NOMO-1 treated with dmso at 0.1 percent for 144 hours (cell line): ENCODE data around the gene ZSCAN16.
A peak's percentile ranks its signal among the peaks of the same experiment; 100 is the strongest.
"Not testable (repeated sequence)": the region's sequence is repeated elsewhere in the genome, so short reads cannot be mapped to it uniquely, and the experiment has no call there.

ENCODE experiments used
- DNase-seq: peaks from one replicate; lab custom pipeline; 2025; ENCODE audit not compliant: unreplicated experiment; lab: John Stamatoyannopoulos, UW

ZSCAN16 gene

DNA sequence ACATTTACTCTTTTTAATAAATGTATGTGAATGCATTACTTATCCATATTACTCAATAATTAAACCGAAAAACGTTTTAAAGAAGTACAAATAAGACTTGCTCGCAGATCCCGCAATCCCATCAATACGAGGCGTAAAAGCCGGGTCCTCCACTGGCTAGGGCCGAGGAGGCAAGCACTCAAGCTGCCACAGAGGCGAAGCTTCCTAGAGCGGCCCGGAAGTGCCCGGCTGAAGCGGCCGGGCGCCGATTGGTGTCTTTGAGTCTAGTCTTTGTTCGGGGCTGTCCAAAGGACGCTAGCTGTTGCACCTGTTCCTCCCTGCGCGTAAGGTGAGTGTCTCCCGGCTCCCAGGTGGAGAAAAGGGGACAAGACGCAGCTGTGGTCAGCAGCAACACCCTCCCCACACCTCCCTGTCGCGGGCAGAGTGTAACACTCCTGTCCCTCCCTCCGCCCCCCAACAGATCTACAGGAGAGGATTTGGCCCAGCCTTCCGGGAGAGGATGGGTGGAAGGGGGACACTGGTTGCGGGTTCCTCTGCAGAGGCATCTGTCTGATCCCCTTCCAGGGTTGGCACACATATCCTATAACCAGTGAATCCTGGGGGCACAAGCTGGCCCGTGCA, at the start of gene ZSCAN16:
Gene ZSCAN16 (plus strand): TSS at position 260 of the 621 bp plus-strand sequence. CDS start 835 bp downstream, outside the sequence.
- DNase-seq, result peak; percentile 73

DNA sequence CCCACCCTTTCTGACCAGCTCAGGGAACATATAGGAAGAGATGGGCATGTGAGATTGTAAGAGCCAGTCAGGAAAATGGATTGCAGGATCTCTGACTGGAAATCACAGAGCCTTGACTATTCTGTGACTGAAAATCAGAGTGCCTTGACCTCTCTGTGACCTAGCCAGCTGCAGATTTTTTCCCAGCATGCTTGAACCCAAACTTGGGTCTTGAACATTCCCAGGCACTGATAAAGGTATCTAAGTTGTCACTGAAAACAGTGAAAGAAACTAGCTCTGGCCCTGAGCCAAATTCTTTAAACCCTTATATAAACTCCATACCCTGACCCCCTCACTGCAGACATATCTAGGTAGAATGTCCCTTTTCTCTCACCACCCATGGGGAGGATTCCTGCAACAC, 46.4 kb upstream of the ZSCAN16 start:
- DNase-seq, result no peak

DNA sequence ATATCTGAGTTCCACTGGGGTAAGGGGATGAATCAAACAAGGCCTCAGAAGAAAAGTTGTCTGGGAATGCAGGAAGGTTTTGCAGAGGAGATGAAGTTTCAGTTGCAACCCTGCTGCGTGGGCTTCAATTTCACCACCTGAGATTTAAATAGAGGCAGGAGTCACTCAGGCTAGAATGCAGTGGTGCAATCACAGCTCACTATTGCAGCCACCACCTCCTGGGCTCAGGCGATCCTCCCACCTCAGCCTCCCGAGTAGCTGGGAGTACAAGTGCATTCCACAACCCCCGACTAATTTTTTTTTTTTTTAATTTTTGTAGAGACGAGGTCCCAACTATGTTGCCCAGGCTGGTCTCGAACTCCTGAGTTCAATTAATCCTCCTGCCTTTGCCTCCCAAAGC, 45.6 kb upstream of the ZSCAN16 start:
- DNase-seq, result no peak

DNA sequence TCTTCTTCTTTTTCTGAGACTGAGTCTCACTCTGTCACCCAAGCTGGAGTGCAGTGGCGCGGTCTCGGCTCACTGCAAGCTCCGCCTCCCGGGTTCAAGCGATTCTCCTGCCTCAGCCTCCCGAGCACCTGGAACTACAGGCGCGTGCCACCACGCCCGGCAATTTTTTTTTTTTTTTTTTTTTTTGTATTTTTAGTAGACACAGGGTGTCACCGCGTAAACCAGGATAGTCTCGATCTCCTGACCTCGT, 44.1 kb upstream of the ZSCAN16 start, which contains the start of gene ZNF165:
Gene ZNF165 (plus strand): TSS at position 188 of the 250 bp plus-strand sequence. CDS start 4,913 bp downstream, outside the sequence.
- DNase-seq, result not testable (repeated sequence)

DNA sequence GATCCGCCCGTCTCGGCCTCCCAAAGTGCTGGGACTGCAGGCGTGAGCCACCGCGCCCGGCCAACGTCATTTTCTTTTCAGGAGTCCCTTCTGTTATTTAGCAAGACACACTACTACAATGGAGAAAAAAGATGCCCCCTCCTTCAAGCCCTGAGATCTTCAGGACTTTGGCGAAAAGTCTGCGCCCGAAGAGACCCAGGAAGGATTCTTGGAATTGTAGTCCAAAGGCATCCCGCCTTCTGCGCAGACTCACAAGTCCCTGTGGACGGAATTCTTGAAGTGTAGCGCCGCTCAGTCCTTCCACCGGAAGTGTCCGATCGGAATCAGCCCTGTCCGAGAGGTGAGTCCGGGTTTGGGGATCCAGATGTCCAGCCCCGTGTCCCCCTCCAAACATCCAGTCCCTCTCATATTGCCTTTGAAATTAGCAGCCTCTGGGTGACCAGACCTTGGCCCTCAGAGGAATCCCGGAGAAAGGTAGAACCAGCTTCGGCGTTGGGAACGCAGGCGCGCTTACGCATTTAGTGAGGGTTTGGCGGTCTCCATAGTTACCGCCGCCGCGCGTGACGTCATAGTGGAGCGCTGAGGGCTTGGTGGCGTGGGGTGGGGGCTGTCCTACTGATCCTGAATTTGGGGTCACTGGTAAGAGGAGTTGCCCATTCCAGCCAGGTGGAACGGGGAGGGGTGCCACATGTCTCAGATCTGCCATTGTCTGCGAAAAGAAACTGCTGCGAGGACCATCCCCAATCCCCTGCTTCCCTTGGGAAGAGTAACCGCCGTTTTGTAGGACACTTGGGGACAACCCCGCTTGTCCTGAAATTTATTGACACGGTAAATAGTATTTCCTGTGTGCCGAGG, 43.6 kb upstream of the ZSCAN16 start:
- peak; percentile 82 for DNase-seq

DNA sequence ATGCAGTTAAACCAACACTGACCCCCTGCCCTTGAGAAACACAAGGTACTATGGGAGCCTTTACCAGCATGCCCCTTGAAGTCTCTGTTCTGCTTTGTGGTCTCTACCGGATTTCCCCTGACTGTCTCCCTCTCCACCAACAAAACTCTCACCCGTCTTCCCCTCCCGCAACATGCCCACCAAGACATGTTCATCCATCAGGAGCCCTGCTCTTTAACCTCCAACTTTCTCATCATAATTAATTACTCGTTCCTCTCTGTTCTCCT, 43.0 kb upstream of the ZSCAN16 start:
- DNase-seq, result no peak

DNA sequence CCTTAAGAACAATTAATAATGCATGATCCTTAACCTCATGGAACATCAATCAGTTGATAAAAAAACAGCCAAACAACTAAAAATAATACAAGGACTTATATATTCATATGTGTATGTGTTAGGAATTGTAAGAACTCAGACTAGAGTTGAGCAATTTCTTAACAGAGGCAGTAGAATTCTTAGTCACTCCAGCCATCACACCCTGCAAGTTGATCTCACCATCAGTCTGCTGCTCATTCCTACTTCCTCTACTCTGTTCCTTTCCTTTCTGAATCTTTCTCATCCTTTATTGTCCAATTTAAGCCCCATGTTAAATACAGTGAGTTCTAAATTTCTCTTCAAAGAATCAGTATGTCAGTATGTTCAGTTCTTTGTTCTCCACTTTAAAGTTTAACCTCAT, 41.5 kb upstream of the ZSCAN16 start:
- DNase-seq, result no peak

DNA sequence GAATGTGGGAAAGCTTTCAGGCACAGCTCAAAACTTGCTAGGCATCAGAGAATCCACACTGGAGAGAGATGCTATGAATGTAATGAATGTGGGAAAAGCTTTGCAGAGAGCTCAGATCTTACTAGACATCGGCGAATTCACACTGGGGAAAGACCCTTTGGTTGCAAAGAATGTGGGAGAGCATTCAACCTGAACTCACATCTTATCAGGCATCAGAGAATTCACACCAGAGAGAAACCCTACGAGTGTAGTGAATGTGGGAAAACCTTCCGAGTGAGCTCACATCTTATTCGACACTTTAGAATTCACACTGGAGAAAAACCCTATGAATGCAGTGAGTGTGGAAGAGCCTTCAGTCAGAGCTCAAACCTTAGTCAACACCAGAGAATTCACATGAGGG, 35.4 kb upstream of the ZSCAN16 start:
- DNase-seq, result no peak

DNA sequence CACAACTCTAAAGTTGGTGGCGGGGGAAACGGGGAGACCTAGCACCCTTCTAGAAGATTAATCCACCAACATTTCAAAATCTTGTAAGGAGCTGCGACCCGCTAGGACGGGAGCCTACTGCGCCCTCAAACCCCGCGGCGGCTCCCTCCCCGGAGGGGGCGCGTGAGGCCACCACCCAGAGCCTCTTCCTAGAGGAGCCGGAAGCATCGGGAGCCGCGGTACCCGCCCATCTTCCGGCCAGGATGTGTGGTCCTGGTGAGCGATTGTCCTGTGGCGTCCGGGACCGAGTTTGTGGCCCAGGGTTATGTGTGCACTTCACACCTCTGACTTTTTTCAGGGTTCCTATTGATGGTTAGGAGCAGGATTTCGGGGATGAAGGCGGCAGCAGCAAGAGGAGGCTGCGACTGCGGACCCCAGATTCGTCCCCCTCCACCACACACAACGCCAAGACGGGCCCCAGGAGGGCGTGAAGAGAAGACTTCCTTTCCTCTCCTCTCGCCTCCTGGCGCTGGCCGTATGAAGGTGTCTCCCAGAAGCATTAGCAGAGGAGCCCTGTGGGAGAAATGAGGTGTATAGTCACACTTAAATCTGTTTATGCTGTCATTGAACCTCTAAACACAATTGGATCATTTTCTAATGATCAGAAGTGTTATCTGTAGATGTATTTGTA, 33.4 kb upstream of the ZSCAN16 start:
- no peak for DNase-seq

DNA sequence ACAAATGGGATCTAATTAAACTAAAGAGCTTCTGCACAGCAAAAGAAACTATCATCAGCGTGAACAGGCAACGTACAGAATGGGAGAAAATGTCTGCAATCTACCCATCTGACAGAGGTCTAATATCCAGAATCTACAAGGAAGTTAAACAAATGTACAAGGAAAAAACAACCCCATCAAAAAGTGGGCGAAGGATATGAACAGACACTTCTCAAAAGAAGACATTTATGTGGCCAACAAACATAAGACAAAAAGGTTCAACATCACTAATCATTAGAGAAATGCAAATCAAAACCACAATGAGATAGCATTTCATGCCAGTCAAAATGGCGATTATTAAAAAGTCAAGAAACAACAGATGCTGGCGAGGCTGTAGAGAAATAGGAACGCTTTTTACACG, 22.2 kb upstream of the ZSCAN16 start:
- not testable (repeated sequence) for DNase-seq

DNA sequence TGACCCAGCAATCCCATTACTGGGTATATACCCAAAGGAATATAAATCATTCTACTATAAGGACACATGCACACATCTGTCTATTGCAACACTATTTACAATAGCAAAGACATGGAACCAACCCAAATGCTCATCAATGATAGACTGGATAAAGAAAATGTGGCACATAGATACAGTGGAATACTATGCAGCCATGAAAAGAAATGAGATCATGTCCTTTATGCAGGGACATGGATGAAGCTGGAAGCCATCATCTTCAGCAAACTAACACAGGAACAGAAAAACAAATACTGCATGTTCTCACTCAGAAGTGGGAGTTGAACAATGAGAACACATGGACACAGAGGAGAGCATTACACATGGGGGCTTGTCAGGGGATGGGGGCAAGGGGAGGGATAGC, 21.7 kb upstream of the ZSCAN16 start:
- not testable (repeated sequence) for DNase-seq

DNA sequence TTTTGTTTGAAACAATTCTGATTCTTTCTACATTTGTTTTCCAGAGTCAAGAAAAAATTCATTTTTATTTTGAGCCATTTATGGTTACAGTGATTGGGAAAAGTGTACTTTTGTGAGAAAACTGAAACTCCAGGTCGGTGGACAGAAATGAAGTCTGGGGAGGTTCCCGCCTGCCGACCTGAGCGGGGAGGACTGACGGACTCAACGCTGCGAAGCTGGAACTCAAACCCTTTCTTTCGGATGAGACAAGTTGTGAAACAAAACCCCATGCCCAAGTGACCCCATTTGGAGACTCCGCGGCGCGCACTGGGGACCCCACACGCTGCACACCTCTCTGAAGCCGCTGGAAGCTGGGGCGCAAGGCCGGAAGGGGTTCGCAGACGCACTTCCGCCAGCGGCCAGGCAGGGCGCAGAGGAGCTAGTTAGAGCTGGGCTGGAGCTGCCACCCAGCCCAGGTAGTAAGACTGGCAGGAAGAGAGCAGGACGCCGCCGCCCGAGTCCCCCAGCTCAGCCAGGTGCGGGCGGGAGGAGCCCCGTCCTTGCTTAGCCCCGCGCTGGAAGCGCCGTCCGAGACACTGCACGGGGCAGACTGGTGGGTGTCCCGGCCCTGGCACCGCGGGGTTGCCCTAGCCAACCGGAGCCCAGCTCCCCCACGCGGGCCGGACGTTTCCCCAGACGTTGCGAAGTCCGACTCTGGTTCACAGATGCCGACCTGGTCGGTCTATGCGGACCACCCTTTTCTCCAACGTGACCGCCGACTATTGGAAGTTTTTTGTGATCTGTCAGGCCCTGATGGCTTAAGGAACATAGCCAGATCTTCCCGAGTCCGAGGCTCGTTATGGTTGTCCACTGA, 19.8 kb upstream of the ZSCAN16 start:
- peak; percentile 87 for DNase-seq

DNA sequence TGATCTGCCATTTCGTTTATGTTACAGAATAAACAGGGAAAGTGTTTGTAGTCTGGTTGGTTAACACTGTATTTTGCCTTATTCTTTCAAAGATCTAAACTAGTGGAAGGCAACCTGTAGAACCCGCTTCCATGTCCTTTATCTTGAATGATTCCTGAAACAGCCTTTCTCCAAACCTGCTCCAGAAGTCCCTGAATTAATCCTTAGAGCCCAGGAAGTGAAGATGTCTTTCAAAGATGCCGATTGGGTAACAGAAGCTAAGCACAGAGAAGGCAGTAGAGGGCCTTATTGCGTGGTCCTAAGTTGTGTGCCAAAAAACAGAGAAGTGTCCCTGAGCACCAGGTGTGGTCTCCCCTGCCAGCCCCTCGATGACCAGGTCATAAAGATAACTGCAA, 19.2 kb upstream of the ZSCAN16 start:
- peak; percentile 39 for DNase-seq

DNA sequence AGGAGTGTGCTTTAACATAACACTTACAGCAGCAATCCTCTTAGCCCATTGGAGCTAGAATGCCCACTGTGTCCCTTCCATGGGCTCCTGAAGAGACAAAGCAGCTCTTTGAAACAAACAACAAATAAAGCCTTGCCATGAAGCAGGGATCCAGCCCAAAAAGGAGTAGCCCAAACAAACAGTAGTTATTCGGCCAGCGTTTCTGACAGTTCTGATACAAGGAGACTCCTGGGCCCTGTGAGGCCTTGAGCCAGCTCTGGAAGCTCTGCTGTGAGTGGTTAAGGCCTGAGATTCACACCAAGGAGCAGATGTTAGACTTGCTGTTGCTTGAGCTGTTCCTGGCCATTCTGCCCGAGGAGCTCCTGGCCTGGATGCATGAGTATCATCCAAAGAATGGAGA, 16.9 kb upstream of the ZSCAN16 start:
- no peak for DNase-seq

DNA sequence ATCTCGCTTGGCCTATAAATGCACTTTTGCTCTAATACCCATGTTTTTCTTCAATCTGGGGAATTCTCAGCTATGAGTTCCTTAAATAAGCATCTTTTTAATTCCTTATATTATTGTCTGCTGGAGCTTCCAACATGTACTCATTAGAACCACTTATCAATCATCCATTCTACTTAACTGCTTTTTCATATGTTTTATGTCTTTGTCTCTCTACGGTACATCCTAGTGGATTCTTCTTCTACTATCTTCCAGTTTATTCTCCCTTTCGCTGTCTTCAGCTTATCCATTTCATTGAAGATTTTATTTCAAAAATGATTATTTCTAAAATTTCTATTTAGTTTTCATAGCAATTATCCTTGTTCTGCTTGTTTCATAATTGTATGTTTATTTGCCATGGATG, 12.4 kb upstream of the ZSCAN16 start:
- DNase-seq, result no peak

DNA sequence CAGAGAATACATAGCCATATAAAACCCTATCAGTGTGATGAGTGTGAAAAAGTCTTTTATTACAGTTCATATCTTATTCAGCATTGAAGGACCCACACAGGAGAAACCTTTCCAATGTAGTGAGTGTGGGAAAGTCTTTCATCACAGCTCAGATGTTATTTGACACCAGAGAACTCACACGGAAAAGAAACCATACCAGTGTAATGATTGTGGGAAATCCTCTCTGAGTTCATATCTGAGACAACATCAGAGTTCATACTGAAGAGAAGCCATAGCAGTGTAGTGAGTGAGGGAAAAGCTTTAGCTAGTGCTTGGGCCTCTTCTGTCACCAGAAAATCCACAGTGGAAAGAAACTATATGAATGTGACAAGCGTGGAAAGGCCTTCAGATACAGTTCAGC, 8.6 kb upstream of the ZSCAN16 start:
- no peak for DNase-seq

DNA sequence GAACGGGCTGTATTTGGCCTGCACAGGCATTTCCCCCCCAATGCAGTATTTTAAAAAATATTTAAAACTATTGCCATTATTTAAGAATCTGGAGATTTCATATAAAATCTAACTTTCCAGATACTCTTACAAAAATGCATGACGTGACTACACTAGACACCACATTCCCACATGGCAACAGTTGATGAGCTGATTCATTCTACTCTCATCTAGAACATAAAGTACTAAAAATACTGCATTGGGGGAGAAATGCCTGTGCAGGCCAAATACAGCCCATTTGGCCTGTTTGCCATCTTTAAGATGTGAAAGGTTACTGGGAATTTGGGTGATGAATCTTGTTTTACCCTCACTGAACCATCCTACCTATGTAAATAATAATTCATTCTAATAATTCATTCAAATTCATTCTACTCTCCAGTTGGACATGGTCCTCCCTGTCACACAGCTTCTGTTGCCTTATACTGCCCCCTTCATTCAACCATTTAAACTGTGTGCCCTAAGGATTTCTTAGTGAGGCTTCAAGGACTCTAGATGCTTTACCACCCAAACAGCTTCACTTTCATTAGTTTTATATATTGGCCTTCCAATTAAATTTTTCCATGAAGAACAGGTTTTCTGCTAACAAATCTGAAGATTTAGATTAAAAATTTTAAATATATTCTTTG, 6.9 kb upstream of the ZSCAN16 start:
- DNase-seq, result no peak

DNA sequence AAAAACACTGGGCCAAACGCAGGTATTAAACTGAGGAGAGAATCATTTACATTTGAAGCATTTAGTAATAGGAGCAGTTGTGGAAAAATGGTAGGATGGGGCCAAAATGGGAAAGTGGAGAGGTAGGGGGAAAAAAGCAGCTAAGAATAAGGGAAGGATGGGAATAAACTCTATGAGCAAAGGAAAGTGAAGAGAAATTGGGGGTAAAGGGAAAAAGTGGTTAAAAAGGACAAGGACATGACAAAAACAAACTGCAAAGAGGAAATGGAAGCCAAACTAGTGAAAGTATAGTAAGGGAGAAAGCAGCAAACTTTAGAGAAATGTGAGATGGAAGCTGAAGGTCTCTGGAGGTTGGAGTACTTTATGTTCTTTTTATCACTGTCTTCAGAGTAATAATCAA, 6.2 kb upstream of the ZSCAN16 start:
- DNase-seq, result no peak

DNA sequence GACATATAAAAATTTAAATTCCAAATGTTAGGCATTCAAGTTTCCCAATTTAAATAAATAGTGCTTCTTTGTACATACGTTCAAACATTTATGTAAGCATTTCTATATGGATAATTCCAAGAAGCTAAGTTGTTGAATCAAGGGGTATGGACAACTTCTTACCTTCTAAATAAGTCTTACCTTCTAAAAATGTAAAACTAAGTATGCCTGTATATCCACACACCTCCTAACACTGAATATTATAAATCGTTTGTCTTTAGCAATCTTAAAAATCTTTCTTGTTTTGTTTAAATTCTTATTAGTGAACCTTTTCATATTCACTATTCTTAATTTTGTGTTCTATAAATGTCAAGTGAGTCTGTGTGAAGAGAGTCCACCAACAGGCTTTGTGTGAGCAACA, 2.5 kb upstream of the ZSCAN16 start:
- DNase-seq, result no peak

DNA sequence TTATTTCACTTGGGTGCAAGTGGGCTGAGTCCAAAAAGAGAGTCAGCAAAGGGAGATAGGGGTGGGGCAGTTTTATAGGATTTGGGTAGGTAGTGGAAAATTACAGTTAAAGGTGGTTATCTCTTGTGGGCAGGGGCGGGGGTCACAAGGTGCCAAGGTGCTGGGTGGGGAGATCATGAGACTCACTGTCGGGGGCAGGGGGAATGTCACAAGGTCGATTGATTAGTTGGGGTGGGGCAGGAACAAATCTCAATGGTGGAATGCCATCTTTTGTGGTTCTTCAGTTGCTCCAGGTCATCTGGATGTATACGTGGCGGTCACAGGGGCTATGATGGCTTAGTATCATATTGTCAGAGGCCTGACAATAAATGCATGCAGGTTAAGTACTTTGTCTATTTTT, 2.1 kb upstream of the ZSCAN16 start:
- DNase-seq, result not testable (repeated sequence)

DNA sequence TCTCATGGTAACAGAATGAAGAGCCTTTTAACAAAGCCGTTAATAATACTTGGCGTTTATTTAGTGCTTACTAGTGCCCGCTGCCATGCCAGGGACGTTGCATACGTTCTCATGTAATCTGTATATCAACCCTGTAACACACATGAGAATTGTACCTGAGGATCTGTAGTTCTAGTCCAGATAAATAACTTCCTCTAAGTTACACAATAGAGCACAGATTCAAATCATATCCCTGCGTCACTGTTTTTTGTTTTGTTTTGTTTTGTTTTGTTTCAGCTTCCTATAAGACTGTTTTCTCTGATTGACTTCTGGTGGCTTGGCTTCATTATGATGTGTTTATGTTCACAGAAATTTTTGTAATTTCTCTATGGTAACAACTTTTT, 553 bp downstream of the ZSCAN16 start:
- DNase-seq, result no peak
